ENCODE results near the gene ACYP1.
"Not testable (repeated sequence)": the region's sequence is repeated elsewhere in the genome, so short reads cannot be mapped to it uniquely, and the experiment has no call there.

Gene ACYP1

DNA sequence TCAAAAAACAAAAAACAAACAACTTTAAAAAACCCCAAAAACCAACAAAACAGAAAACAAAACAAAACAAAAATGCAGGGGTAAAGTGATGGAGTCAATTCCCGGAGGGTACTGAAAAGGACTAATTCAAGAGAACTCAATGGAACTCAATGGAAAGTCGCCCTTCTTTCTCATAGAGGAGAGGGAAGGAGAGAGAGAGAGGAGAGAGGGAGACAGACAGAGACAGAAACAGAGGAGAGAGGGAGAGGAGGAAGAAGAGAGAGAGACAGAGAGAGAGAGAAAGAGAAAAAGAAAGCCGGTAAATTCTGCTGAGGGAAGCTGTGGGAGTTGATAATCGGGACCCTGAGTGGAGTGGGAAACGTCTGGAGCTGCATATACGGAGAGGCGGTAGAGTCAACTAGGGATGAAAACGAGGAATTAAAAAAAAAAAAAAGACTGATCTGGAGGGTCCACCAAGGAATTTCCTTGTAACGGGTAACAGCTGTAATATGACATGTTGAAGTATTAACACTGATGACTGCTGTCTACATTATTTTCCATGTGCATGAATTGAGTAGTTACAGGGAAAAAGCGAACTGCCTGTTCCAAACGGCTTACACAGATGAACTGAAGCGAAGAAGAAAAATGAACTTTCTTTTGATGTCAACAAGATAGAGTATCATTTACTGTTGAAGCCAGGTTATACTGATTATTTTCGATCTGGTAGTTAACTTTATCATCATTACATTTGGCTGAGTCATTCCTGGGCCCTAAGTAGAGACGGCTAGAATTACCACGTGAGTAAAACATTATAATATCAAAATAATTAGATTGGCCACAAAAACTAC is 4.7 kb upstream of the ACYP1 start:
- DNase-seq (ENCODE audit: low spot score) = no peak

DNA sequence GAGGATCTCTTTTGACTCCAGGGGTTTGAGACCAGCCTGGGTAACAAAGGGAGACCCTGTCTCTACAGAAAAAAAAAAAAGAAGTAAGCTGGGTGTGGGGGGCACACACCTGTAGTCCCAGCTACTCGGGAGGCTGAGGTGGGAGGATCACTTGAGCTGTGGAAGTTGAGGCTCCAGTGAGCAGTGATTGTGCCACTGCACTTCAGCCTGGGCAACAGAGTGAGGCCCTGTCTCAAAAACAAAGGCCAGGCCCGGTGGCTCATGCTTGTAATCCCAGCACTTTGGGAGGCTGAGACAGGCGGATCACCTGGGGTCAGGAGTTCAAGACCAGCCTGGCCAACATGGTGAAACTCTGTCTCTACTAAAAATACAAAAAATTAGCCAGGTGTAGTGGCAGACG is 3.9 kb upstream of the ACYP1 start:
- not testable (repeated sequence) for DNase-seq (ENCODE audit: low spot score)

DNA sequence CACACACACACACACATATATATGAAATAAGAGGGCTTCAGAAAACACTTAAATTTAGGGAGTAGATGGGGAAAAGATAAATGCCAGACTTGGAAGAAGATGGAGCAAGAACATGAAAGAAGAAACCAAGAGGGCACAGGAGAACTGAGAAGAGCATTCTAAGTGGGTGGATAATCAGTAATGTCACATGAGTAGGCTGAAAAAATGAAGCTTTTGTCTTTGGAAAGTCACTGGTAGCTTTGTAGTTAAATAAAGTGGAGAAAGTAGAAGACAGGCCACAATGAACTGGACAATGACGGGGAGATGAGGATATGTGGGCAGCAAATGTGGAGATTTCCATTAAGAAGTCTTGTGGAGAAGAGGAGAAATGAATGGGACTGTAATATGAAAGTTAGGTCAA is 3.4 kb upstream of the ACYP1 start:
- no peak for DNase-seq (ENCODE audit: low spot score)

DNA sequence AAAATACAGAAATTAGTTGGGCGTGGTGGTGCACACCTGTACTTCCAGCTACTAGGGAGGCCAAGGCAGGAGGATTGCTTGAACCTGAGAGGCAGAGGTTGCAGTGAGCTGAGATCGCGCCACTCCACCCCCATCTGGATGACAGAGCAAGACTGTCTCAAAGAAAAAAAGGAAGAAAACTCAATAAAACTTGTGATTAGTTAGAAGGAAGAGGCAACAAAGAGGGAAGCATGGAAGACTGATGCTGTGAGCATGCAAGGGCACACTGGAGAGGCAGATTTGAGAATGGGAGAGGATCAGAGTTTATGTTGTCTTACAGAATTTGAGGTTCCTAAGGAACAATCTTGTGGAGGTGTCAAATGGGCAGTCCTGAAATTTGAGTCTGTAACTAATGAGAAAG is 2.9 kb upstream of the ACYP1 start:
- no peak for DNase-seq (ENCODE audit: low spot score)

DNA sequence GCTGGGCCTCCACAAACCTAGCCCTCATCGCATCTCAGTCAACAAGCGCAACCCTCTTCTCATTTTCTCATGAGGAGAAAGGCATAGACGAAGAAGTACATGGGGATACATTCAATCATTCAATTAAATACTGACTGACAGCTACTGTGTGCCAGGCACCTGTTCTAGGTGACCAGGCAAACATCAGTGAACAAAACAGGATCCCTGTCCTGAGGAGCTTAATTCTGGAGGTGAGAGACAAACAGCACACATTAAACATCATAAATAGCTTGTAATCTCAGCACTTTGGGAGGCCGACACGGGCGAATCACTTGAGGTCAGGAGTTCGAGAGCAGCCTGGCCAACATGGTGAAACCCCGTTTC is 362 bp upstream of the ACYP1 start:
- no peak for DNase-seq (ENCODE audit: low spot score)

DNA sequence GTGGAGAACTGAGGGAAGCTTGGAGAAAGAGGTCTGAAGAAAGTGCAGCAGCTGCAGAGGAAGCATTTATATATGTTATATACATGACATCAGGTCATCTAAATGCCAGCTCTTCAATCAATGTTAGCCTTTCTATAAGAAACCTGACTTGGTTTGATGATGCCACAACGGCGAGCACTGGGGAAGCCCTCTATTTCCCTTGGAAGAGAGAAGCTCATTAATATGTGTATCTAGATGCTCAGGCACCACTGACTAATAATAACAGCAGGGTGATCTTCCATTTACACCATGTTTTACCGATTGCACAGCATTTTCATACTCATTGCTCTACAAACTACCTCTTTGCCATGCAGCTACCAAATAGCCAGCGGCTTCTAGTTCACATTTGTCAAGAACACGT is 811 bp downstream of the ACYP1 start:
- DNase-seq (ENCODE audit: low spot score) = no peak

DNA sequence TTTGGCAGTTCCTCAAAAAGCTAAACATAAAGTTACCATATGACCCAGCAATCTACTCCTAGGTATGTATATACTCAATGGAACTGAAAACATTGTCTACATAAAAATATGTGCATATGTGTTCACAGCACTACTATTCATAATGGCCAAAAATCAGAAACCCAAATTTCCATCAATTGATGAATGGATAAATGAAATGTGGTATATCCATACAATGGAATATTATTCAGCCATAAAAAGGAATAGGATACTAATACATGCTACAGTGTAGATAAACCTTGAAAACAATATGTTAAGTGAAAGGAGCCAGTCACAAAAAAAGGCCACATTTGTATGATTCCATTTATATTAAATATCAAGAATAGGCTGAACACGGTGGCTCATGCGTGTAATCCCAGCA is 3.4 kb downstream of the ACYP1 start:
- no peak for DNase-seq (ENCODE audit: low spot score)

DNA sequence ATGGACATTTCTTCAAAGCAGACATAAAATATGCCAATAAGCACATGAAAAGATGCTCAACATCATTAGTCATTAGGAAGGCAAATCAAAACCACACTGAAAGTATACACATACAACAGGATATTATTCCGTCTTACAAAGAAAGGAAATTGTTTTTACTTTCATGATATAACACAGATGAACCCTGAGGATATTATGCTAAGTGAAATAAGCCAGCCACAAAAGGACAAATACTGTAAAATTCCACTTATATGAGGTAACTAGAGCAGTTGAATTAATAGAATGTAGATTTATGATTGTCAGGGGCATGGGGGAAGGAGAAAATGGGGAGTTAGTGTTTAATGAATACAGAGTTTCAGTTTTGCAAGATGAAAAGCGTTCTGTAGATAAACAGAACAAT is 4.2 kb downstream of the ACYP1 start:
- no peak for DNase-seq (ENCODE audit: low spot score)

DNA sequence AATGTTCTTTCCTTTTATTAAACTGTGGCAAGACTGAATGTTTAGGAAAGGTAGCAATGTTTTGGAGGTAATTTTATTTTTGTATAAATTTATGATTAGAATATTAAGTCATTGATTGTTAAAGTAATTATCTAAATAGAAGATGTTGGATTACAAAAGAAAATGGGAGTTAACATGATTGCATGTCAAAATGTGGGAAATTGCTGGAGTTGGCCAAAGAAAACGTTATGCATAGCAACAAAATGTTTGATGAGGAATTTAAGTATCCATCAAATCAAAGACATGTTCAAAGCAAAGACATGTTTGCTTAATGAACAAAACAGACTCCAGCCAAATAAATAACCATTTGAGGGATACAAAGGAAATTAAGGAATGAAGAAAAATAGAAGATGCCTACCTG is 9.4 kb downstream of the ACYP1 start:
- DNase-seq (ENCODE audit: low spot score) = no peak

DNA sequence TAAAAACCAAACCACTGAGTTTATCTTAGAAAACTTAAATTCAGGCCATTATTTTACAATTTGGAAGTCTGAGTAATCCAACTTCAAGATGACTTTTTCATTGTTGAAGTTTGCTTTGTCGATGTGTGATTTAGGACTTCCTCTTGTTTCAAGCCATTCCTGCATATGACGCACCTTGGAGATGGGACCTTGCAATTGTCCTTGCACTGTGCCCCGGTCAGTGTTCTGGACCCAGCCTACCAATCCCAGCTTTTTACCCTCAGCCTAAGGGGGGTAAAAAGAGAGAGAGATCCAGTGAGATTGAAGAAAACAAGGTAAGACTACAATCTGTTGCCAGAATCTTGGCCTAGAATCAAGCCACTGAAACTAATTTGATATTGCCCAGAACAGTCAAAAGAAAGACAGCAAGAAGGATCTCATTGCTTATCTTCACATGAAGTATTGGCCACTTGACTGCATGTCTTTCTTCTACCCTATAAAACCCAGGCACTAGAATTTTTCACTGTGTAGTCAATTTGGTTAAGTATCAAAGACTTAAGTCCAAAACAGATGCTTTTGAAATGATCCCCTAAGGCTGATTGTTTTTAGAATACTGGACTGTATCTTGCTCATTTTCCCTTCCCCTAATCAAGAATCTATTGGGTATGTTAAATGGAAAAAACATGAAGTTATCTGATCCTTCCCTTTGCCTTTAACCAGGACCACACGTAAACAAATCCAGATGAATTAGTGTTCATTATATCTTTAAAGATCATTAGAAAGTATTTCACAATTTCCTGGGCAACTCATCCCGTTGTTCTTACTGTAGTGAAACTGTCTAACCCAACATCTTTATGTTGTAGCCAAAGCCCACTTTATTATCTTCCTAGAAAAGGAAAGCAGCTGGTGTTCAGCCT is 10.2 kb downstream of the ACYP1 start:
- no peak for DNase-seq (ENCODE audit: low spot score)

DNA sequence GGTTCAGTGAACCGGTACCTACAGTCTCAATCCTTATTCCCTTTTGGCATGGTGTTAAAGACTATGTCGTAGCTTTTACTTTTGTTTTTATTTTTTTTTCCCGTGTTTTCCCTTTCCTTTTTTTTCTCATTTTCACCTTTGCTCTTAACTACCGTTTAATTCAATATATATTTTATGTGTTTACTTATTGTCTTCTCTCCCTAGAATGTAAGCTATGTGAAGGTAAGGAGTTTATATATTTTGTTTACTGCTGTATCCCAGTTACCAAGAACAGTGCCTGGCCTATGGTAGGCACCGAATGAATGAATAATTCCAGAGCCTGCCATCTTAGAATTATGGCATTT is 12.3 kb downstream of the ACYP1 start:
- no peak for DNase-seq (ENCODE audit: low spot score)

DNA sequence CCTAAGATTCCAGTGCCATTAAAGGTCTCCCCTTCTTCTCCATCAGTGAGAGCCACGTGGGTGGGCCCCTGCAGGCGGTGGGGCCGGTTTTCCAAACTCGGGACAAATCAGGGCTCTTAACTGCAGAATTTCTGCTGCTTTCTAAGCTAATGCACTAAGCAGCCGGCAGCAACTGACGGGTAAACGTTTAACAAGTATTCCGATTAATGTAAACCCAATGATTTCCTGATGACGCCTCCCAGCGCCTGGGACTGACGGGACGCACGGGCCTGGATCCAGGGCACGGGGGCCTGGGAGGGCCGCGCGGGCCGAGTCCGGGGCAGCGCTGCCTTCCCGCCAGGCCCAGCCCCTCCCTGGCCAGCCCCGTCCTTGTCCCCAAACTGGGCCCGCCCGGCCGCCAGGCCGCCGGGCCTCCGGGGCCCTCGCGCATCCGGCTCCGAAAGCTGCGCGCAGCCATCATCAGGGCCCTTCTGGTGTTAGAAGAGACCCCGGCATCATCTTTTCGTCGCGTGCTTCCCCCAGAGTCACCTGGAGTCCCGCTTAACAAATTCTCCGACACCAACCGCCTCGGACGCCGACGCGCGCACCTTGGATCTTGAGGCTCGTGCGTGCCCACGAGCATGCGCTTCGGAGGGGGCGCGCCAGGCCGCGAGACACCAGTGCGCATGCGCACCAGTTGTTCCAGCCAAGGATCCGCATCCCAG is 12.8 kb downstream of the ACYP1 start, which contains the start of gene MLH3:
TSS of gene MLH3 (minus strand) at position 616 of the 704 bp plus-strand sequence. CDS start 1,812 bp downstream, outside the sequence.
- DNase-seq (ENCODE audit: low spot score) = peak; percentile 82

DNA sequence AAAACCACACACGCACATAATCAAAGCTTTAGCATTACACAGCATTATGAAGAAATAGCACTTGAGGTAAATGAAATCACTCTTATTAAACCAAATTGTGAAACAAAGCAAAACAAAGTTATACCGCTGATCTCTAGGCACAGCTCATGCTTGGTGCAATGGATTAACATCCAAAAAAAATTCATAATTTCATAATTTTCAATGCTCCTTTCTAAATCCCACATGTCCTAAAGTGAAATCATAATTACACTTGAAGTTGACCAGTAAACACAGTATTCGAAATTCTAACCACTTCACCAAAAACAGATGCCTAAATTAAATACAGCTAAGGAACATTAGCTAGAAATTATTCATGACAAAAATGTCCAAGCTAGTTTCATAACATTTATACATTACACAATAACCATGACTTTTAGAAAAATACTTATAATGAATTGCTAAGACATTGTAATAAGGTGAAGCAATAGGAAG is 14.1 kb downstream of the ACYP1 start:
- DNase-seq (ENCODE audit: low spot score) = no peak

DNA sequence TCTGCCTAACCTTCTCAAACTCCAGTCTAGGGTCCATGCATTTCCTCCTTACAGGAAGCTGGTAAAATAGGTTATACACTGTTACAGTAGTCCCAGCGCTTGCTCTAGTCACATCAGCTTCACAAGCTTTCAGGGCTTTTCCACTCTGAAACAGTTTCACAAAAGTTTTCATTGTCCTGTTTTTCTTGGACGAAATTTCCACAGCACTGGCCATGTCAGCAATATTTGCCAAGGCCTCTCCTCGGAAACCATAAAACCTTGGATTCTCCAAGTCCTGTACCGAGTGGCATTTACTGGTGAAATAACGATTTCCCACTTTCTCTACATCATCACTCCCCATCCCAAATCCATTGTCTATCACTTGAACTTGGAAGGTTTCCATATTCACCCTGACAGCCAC is 14.7 kb downstream of the ACYP1 start:
- DNase-seq (ENCODE audit: low spot score) = peak; percentile 83

DNA sequence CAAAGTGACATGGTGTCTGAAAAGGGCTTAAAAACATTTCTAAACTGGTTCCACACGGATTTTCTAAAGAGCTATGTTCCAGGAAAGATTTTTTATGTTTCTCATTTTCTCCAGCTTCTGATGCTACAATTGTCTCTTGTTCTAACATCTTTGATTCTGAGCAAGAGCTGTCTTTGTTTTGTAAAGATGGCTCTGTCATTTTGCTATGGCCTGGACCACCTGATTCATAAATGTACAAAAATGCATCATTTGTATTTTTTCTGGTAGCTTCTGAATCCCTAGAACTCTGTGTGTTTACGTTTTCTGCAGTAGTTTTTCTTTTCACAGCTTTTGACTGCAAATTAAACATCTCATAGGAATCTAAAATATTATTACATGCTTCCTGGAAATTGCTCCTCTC is 15.7 kb downstream of the ACYP1 start:
- peak; percentile 64 for DNase-seq (ENCODE audit: low spot score)

DNA sequence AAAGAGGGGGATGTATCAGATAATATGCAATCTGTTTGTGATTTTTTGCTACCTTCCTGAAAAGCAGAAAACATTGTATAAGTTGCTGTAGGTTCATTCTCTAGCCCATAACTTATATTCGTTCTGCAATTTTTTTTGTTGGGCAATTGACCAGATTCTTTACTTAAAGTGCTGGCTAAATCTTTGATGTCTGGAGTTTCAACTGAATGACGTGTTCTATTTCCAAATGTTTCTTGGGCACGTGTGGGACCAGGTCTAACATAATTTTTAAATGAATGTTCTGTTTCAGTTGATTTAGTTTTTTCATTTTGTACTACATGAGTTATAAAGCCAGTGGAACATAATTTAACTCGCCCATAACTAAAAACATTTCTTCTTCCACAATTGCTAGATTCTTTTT is 16.3 kb downstream of the ACYP1 start:
- DNase-seq (ENCODE audit: low spot score) = no peak

DNA sequence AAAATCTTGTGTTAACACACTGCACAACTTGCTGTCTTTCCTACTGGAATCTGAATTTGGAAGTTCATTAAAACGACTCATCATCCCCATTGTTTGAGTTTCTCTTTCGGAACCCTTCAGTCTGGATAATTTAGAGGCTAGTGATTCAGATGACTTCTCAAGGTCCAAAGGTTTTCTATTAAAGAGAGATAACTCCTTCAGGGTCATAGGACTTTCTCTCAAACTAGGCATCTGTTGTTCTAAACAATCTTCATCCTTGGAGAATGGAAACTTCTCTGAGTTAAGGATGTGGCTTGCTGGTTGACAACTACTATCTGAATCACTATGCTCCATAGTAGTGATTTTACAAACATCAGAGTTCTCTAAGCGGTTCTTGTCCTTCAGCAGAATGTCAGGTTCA is 16.9 kb downstream of the ACYP1 start:
- DNase-seq (ENCODE audit: low spot score) = no peak

DNA sequence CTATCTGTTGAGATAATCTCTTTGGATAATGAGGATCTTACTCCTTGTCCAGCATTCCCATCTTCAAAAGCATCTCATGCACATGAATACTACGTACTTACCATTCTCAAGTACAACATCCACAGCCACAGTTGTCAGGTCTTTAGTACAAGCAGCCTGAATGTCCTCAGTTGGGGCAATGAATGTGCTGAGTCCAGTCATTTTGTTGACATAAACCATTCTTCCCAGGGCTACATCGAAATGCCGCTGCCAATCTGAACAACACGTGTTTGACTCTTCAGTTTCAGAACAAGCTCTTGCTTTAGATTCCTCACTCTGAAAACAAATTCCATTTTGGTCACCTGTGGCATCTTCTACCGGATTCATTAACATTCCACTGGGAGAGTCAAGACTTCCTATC is 17.5 kb downstream of the ACYP1 start:
- no peak for DNase-seq (ENCODE audit: low spot score)

DNA sequence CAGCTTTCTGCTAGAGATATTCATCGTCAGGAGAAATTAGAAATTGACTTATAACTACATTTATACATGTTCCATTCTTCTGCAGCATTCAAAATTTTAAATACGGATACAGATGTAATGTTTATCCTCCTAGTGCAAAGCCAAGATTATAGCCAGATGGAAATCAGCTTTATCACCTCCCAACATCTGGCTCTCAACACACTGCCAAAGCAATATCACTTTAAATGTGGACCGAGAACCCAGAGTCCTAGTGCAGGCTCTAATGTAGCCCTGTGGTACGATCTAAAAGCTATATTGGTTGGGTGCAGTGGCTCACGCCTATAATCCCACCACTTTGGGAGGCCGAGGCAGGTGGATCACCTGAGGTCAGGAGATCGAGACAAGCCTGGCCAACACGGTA is 19.1 kb downstream of the ACYP1 start:
- DNase-seq (ENCODE audit: low spot score) = no peak

DNA sequence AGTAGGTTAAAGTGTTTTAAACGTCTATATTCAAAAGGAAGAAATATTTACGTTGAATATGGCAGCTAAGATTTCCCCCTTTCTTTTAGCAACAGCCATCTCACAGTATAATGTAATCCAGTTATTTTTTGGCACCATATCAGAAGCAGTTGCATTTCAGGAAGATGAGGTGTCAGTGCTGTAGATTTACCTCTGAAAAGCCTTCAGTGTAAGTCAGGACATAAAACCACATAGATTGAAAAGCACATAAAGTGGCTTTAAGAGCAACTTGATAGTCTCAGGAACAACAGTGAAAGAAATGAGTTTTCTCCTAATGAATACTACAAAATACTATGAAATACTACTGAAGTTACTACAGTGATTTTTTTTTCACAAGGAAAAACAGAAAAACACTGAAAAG is 19.5 kb downstream of the ACYP1 start:
- no peak for DNase-seq (ENCODE audit: low spot score)

DNA sequence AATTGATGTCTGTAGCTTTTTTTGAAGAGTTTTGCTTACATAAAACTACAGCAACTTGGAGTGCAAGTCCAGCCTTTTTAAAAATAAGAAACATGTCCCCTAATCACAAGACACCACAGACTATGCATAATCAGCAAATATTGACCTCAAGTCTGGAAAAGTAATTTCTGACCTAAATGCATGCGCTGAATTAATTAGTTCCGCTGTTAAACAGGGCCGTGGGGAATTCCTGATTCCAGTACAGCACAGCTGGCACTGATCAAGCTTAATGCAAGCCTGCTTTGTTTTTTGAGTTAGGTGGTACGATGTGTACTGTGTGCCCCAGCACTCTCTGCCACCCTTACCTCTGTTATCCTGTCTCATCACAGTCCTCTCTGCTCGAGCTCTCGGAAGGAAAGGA is 21.8 kb downstream of the ACYP1 start:
- no peak for DNase-seq (ENCODE audit: low spot score)

DNA sequence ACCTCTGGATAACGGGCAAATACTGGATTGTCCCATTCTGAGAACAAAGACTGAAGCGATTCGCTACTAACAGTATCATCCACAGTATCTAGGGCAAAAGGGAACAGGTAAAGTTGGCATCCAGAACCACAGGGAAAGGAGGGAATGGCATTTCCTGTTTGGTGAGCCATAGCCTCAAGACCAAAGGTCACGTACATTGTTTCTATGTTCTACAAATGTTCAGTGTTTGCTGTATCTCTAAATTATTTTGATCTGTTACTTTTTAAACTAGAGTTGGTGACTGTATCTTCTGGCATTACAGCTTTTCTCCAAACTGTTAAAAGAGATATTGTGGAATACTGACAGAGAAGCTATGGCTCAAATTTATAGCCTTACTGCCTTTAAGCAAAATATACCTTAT is 22.2 kb downstream of the ACYP1 start:
- DNase-seq (ENCODE audit: low spot score) = no peak

DNA sequence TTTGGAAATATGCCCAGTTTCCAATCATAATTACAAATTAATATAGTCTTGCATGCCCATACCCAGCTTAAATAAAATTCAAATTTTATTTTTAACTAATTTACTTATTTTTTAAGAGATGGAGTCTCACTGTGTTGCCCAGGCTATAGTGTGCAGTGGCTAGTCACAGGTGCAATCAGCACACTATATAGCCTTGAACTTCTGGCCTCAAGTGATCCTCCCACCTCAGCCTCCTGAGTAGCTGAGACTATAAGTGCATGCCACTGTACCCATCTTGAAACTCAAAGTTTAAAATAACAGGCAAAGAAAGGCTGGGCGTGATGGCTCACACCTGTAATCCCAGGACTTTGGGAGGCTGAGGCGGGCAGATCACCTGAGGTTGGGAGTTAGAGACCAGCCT is 22.9 kb downstream of the ACYP1 start:
- no peak for DNase-seq (ENCODE audit: low spot score)

Data from globus pallidus (tissue), 1 donor.